Ovary (tissue), 9 donors: ENCODE data around the gene BASP1. TPM values are rescaled to one million over a fixed set of nuclear protein-coding genes. Genes with fewer than 3 reads are reported as not detected.

ENCODE experiments used
- DNase-seq, 5 donors: peaks; one replicate each; pipeline ENCODE4 v3.0.0-alpha.2; 2019 to 2020
- H3K27ac ChIP-seq, 2 donors: fragments of 200-600 bp; one replicate each; pipeline versions ENCODE4 v1.5.1 to v1.8.0; 2019 to 2022
- H3K27me3 ChIP-seq: fragments of 200-600 bp; one replicate; pipeline ENCODE4 v1.8.0; 2022
- H3K36me3 ChIP-seq: fragments of 200-600 bp; sonication (generic); one replicate; pipeline ENCODE4 v1.5.1; 2019
- H3K4me1 ChIP-seq: one replicate; pipeline ENCODE4 v1.8.1; 2013; ENCODE audit warnings: mild to moderate bottlenecking, moderate library complexity; ENCODE audit not compliant: insufficient read depth
- H3K4me3 ChIP-seq: fragments of 200-600 bp; sonication (generic); one replicate; pipeline ENCODE4 v1.5.1; 2017
- H3K9me3 ChIP-seq, 2 donors: fragments of 200-600 bp in 1 of 2; sonication (generic) in 1 of 2; one replicate each; pipeline versions ENCODE4 v1.5.1 to v1.8.1; 2013 to 2019; ENCODE audit warnings: mild to moderate bottlenecking in 1 of 2, moderate library complexity in 1 of 2
- CTCF ChIP-seq, 3 donors: fragments of 450-650 bp in 2 of 3; fragments of 200-600 bp in 1 of 3; IDR thresholded peaks; one replicate each; pipeline versions ENCODE4 v1.5.1 to v1.8.0; 2016 to 2022; ENCODE audit warnings: antibody characterized with exemption in 3 of 3, mild to moderate bottlenecking in 1 of 3
- EP300 ChIP-seq: sonication (generic); formaldehyde crosslinking; IDR thresholded peaks from one replicate; pipeline ENCODE4 v1.6.1; 2017; ENCODE audit warnings: antibody characterized with exemption
- POLR2A ChIP-seq: fragments of 450-650 bp; IDR thresholded peaks from one replicate; pipeline ENCODE4 v1.6.1; 2017; ENCODE audit warnings: antibody characterized with exemption, mild to moderate bottlenecking, moderate library complexity
- WGBS, 3 donors: extraction: QIAGEN DNeasy Blood & Tissue Kit in 1 of 3; methylation state at CpG; one replicate each; pipeline versions ENCODE4 v1.1.5 to v1.1.7; 2013 to 2017; 5-methylcytosine and 5-hydroxymethylcytosine counted together
- intact Hi-C, 4 donors: fragments of 100-400 bp; cut with DNase I; formaldehyde crosslinking; loops; one replicate each; pipeline versions ENCODE4 v1.11.0 to v1.15.1; 2022 to 2023
- polyA plus RNA-seq, 2 donors: library from polyadenylated mRNA; stranded (reverse); fragments of 200-250 nt in 1 of 2; fragments of 350-450 nt in 1 of 2; fragmentation: Illumina TruSeq in 1 of 2; extraction: RNeasy Lipid Tissue Mini Kit (QIAGEN cat#74804) in 1 of 2; gene quantifications; one replicate each; pipeline ENCODE4 v1.2.3, GENCODE V29; 2013 to 2014
- total RNA-seq, 7 donors: library from RNA; depleted of rRNA in 2 of 7; stranded (reverse); fragments of >200 nt in 2 of 7; fragmentation: NEBNext Ultra II Directional in 3 of 7; extraction: Animal tissue kit (Norgen Biotek cat#: 25700) in 3 of 7; gene quantifications; one replicate each; pipeline versions ENCODE4 v1.1.0 to v1.2.4, GENCODE V29; 2016 to 2023
- donor health status: DM: no; HTN: no; CAD: no; lungs with moderate emphysema.
- donor health status: DM: no; HTN: no; CAD: no.
- donor health status: Bipolar disorder and iron deficiency.
- donor health status: DM: yes; HTN: yes; CAD: no.
- donor health status: DM: no; HTN: no; CAD: no.
- donor health status: DM: yes; HTN: yes; CAD: no.

Gene BASP1
- total and polyA plus RNA-seq, 9 donors = 18.0 to 59.5 (median 38.7) TPM

- Histone ChIP-seq H3K4me1 (no peaks in the 10 kb centered on the region), H3K9me3 (no peaks in the 10 kb centered on the region), H3K4me3 (no peak overlapping the region), H3K27ac (no peak overlapping the region), H3K27me3 (no peaks in the 10 kb centered on the region), H3K36me3 (no peaks in the 10 kb centered on the region)
- no peak for DNase-seq
- TF ChIP-seq EP300 (no peak), CTCF (IDR thresholded peaks at IDR 0.05) (no peak), POLR2A (no peak)
- 68 to 81% (median 75%) methylated on average over 3 of the region's 3 CpGs for WGBS, 3 donors
- intact Hi-C loops = loop anchor here in 2 of 4 donors (10.0 kb wide), 2 partner anchors 98 to 248 kb away; partner anchors contain the start of gene MYO10 (in 1 of the 2)
Observed at GRCh38 chr5:17182494-17182893, 34.9 kb upstream of the BASP1 start.

- no peak overlapping the region for H3K27ac ChIP-seq
- TF ChIP-seq POLR2A (no peak), CTCF (IDR thresholded peaks at IDR 0.05) (no peak), EP300 (no peak)
- H3K9me3 ChIP-seq = no peaks in the 10 kb centered on the region
- H3K4me3 ChIP-seq = no peak overlapping the region
- intact Hi-C loops = loop anchor here in 2 of 4 donors (10.0 kb wide), 2 partner anchors 98 to 248 kb away; partner anchors contain the start of gene MYO10 (in 1 of the 2)
- DNase-seq = no peak
- WGBS, 3 donors = 34 to 43% (median 41%) methylated on average over 1 of the region's 1 CpG
- no peaks in the 10 kb centered on the region for H3K27me3 ChIP-seq
- H3K36me3 ChIP-seq = no peaks in the 10 kb centered on the region
- no peaks in the 10 kb centered on the region for H3K4me1 ChIP-seq
Observed at GRCh38 chr5:17182981-17183380, 34.5 kb upstream of the BASP1 start.

- TF ChIP-seq CTCF (IDR thresholded peaks at IDR 0.05) = no peak
- TF ChIP-seq POLR2A = no peak
- no peak for TF ChIP-seq EP300
- no peak overlapping the region for H3K27ac ChIP-seq
- H3K4me1 ChIP-seq = no peaks in the 10 kb centered on the region
- WGBS, 3 donors = 91 to 96% (median 95%) methylated on average over 7 of the region's 7 CpGs
- no peaks in the 10 kb centered on the region for H3K9me3 ChIP-seq
- no peaks in the 10 kb centered on the region for H3K27me3 ChIP-seq
- intact Hi-C loops = loop anchor here in 2 of 4 donors (10.0 kb wide), 2 partner anchors 99 to 249 kb away; partner anchors contain the start of gene MYO10 (in 1 of the 2)
- no peak for DNase-seq
- H3K36me3 ChIP-seq = no peaks in the 10 kb centered on the region
- H3K4me3 ChIP-seq = no peak overlapping the region
Observed at GRCh38 chr5:17183831-17184230, 33.6 kb upstream of the BASP1 start.

GRCh38 chr5:17184588-17184987, 32.8 kb upstream of the BASP1 start:
- no peak overlapping the region for H3K4me3 ChIP-seq
- intact Hi-C loops = loop anchor here in 2 of 4 donors (10.0 kb wide), 2 partner anchors 100 to 250 kb away; partner anchors contain the start of gene MYO10 (in 1 of the 2)
- no peaks in the 10 kb centered on the region for H3K9me3 ChIP-seq
- TF ChIP-seq EP300 (no peak), POLR2A (no peak), CTCF (IDR thresholded peaks at IDR 0.05) (no peak)
- H3K4me1 ChIP-seq = no peaks in the 10 kb centered on the region
- H3K27me3 ChIP-seq = no peaks in the 10 kb centered on the region
- no peaks in the 10 kb centered on the region for H3K36me3 ChIP-seq
- WGBS, 3 donors = 90 to 98% (median 95%) methylated on average over 1 of the region's 1 CpG
- DNase-seq = no peak
- no peak overlapping the region for H3K27ac ChIP-seq
